Suprapubic skin (tissue), 4 donors: ENCODE measurements around the gene RHBDD1. TPM values are rescaled to one million over a fixed set of nuclear protein-coding genes. Genes with fewer than 3 reads are reported as not detected.

Experiments used
- DNase-seq, 2 donors: peaks; one replicate each; pipeline ENCODE4 v3.0.0-alpha.2; 2019; ENCODE audit warnings: low spot score in 2 of 2
- H3K27ac ChIP-seq: fragments of 200-600 bp; sonication (generic); one replicate; pipeline ENCODE4 v1.5.1; 2019
- H3K27me3 ChIP-seq: fragments of 200-600 bp; sonication (generic); one replicate; pipeline ENCODE4 v1.5.1; 2019
- H3K36me3 ChIP-seq: fragments of 200-600 bp; sonication (generic); one replicate; pipeline ENCODE4 v1.5.1; 2019
- H3K4me1 ChIP-seq: fragments of 200-600 bp; sonication (generic); one replicate; pipeline ENCODE4 v1.5.1; 2019
- H3K4me3 ChIP-seq: fragments of 200-600 bp; sonication (generic); one replicate; pipeline ENCODE4 v1.5.1; 2019; ENCODE audit warnings: mild to moderate bottlenecking
- H3K9me3 ChIP-seq: fragments of 200-600 bp; sonication (generic); one replicate; pipeline ENCODE4 v1.5.1; 2019
- CTCF ChIP-seq, 2 donors: fragments of 200-600 bp in 1 of 2; fragments of 450-650 bp in 1 of 2; sonication (generic) in 1 of 2; IDR thresholded peaks; one replicate each; pipeline ENCODE4 v1.5.1; 2016 to 2019; ENCODE audit warnings: antibody characterized with exemption in 2 of 2, mild to moderate bottlenecking in 1 of 2, moderate library complexity in 1 of 2
- EP300 ChIP-seq: sonication (generic); formaldehyde crosslinking; IDR thresholded peaks from one replicate; pipeline ENCODE4 v1.6.1; 2017; ENCODE audit warnings: antibody characterized with exemption
- POLR2A ChIP-seq, 2 donors: fragments of 450-650 bp; IDR thresholded peaks; one replicate each; pipeline ENCODE4 v1.6.1; 2017; ENCODE audit warnings: antibody characterized with exemption in 2 of 2, mild to moderate bottlenecking in 2 of 2, moderate library complexity in 2 of 2
- POLR2AphosphoS5 ChIP-seq, 3 donors: sonication (generic); formaldehyde crosslinking; IDR thresholded peaks; one replicate each; pipeline ENCODE4 v1.6.1; 2017; ENCODE audit warnings: antibody characterized with exemption in 3 of 3
- WGBS: methylation state at CpG from one replicate; pipeline ENCODE4 v1.1.5; 2018; 5-methylcytosine and 5-hydroxymethylcytosine counted together
- total RNA-seq, 4 donors: library from RNA; depleted of rRNA; stranded (reverse); fragments of >200 nt; gene quantifications; one replicate each; pipeline ENCODE4 v1.1.0, GENCODE V29; 2016

The RHBDD1 gene
- total RNA-seq, 4 donors from 2014 or later: 14.0 to 41.8 (median 20.7) TPM

- no peaks in the 10 kb centered on the region for H3K9me3 ChIP-seq
- TF ChIP-seq POLR2A (IDR thresholded peaks at IDR 0.05) (no peak), POLR2AphosphoS5 (IDR thresholded peaks at IDR 0.05) (peak in 1 of 3 donors; percentile 72), EP300 (no peak), CTCF (IDR thresholded peaks at IDR 0.05) (no peak)
- H3K4me1 ChIP-seq: peaks cover 64% of the 10 kb centered on the region
- H3K4me3 ChIP-seq: peak overlapping the region; percentile 68
- no peaks in the 10 kb centered on the region for H3K36me3 ChIP-seq
- no peak for DNase-seq
- peak overlapping the region; percentile 94 for H3K27ac ChIP-seq
- H3K27me3 ChIP-seq: no peaks in the 10 kb centered on the region
- WGBS: 1% methylated on average over 22 of the region's 24 CpGs
These were observed 44.8 kb upstream of the RHBDD1 start for GRCh38 chr2:226791056-226791486.

GRCh38 chr2:226791487-226792081 lies 44.3 kb upstream of the RHBDD1 start:
- WGBS: under 1% methylated on average over 18 of the region's 56 CpGs
- Histone ChIP-seq H3K4me3 (peak overlapping the region; percentile 68), H3K27me3 (no peaks in the 10 kb centered on the region), H3K27ac (peak overlapping the region; percentile 94), H3K36me3 (no peaks in the 10 kb centered on the region), H3K9me3 (no peaks in the 10 kb centered on the region), H3K4me1 (peaks cover 69% of the 10 kb centered on the region)
- TF ChIP-seq EP300 (no peak), POLR2AphosphoS5 (IDR thresholded peaks at IDR 0.05) (no peak), CTCF (IDR thresholded peaks at IDR 0.05) (peak; percentile 53 to 72), POLR2A (IDR thresholded peaks at IDR 0.05) (peak in 1 of 2 donors; percentile 45)
- DNase-seq: peak; percentile 93 to 94

GRCh38 chr2:226792155-226792881 lies 43.5 kb upstream of the RHBDD1 start:
- Histone ChIP-seq H3K27ac (peak overlapping the region; percentile 94), H3K4me1 (peaks cover 71% of the 10 kb centered on the region), H3K4me3 (peak overlapping the region; percentile 68), H3K36me3 (no peaks in the 10 kb centered on the region), H3K27me3 (no peaks in the 10 kb centered on the region), H3K9me3 (no peaks in the 10 kb centered on the region)
- no peak for DNase-seq
- TF ChIP-seq EP300: no peak
- TF ChIP-seq POLR2AphosphoS5 (IDR thresholded peaks at IDR 0.05): no peak
- no peak for TF ChIP-seq POLR2A (IDR thresholded peaks at IDR 0.05)
- no peak for TF ChIP-seq CTCF (IDR thresholded peaks at IDR 0.05)
- 39% methylated on average over 7 of the region's 7 CpGs for WGBS

GRCh38 chr2:226793646-226794045 lies 42.2 kb upstream of the RHBDD1 start:
- H3K27me3 ChIP-seq: no peaks in the 10 kb centered on the region
- WGBS: 33% methylated on average over 2 of the region's 2 CpGs
- peak overlapping the region; percentile 68 for H3K4me3 ChIP-seq
- no peak for DNase-seq
- peaks cover 70% of the 10 kb centered on the region for H3K4me1 ChIP-seq
- no peaks in the 10 kb centered on the region for H3K36me3 ChIP-seq
- peak overlapping the region; percentile 86 for H3K27ac ChIP-seq
- no peaks in the 10 kb centered on the region for H3K9me3 ChIP-seq
- no peak for TF ChIP-seq POLR2AphosphoS5 (IDR thresholded peaks at IDR 0.05)
- no peak for TF ChIP-seq POLR2A (IDR thresholded peaks at IDR 0.05)
- no peak for TF ChIP-seq CTCF (IDR thresholded peaks at IDR 0.05)
- no peak for TF ChIP-seq EP300

GRCh38 chr2:226794196-226794661 lies 41.6 kb upstream of the RHBDD1 start:
- H3K9me3 ChIP-seq: no peaks in the 10 kb centered on the region
- TF ChIP-seq EP300: no peak
- peak overlapping the region; percentile 68 for H3K4me3 ChIP-seq
- no peaks in the 10 kb centered on the region for H3K36me3 ChIP-seq
- H3K27ac ChIP-seq: peak overlapping the region; percentile 86
- 17% methylated on average over 4 of the region's 4 CpGs for WGBS
- H3K4me1 ChIP-seq: peaks cover 67% of the 10 kb centered on the region
- no peaks in the 10 kb centered on the region for H3K27me3 ChIP-seq
- no peak for DNase-seq
